Retina (tissue), 1 donor: ENCODE measurements around the gene PNKP.
A peak's percentile ranks its signal among the peaks of the same experiment; 100 is the strongest.

Experiments
- DNase-seq: peaks from one replicate; pipeline ENCODE4 v3.0.0-alpha.2; 2016

PNKP gene

DNA sequence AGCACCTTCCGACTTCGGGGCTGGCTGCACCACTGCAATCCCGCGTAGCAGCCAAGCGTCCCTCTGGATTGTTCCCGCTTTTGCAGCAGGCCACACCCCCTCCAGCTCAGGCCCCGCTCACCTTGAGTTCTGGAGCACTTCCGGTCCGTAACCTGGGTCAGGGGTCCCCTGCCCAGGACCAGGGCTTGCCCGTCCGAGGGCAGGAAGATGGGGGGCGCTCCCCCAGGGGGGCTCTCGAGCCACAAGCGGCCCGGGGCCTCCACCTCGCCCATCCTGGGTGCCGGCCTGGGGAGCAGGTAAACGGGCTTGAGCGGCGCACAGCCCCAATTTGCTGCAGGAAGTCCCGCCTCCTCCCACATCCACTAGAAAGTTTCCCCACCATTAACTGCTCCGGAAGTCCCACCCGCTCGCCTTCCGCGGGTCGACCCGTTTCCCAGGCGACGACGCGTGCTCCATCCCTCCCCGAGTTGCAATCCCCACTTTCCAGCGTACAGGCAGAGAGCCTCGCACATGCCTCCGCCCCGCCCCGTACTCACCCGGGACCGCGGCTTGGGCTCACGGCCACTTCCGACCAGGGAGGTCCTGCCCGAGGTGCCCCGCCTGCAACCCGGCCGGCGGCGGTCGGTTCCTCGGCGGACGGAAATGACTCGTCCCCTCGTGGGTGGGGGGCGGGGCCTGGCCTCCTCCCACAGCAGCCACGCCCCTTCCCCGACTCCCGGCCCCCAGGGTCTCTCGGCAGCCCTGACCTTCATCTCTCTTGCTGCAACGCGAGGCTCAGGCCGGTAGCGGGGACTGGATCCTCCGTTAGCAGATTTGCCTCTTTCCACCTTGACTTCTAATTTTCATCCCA is at the start of gene PNKP:
Gene PNKP, minus strand, starts transcription at position 644 of the 850 bp plus-strand sequence. Its CDS starts 372 bp downstream, at position 272.
- peak; percentile 99 for DNase-seq

DNA sequence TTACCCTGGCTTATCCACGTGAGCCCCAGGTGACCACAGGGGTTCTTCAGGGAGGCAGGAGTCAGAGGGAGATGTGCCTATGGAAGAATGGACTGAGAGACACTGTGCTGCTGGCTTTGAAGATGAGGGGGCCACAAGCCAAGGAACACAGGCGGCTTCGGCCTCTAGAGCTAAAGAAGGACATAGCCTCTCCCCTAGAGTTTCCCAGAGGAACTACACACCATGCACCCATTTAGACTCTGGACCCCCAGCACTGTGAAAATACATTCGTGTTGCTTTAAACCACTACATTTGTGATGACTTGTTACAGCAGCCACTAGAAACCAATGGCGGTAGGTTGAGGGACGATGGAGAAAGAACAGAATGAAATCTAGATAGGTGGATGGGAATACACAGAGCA is 47.9 kb upstream of the PNKP start:
- DNase-seq: no peak

DNA sequence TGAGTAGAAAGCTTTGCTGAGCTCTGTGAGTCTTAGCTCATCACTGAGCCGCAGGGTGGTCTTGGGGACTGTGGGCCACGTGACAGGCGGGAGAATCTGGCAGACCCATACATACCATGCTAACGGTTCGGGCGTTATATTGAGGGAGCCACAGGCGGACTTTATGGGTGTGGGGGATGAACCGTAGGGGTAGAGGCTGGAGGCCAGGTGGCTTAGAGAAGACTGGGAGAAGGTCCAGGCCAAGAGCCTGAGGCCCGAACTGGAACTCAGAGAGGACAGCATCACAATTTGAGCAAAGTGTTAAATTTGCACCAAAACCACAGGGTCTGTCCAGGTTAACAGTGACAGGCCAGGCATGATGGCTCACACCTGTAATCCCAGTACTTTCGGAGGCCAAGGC is 46.3 kb upstream of the PNKP start:
- DNase-seq: no peak

DNA sequence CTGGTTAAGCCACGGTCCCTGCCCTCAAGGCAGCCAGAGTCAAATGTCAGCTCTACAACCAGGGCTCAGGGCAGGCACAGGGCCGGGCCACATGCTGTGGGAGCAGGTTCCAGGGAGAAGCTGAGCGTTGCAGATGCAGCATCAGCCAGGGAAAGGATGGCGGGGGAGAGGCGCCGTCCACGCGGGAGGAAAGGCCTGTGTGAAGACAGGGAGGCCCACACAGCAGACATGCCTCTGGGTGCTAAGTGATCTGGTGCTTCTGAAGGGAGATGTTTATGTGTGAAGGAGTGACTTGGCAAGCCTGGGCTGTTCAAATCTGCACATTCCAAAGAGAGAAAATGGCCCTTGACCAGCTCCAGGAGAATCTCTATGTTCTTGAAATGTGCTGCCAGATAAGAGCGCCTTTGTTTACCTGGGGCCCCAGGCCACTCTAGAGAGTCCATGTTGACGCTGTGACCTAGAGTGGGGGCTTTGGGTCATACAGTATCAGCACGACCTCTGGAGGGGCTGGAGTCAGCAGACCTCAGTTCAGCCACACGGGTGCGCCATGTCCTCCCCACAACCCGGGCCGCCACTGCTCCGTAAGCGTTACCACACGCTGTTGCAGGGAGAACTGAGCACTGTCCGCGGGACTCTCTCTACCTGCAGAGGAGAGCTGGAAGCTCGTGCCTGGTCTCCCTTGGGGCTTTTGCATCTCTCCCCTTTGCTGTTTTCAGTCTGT is 45.7 kb upstream of the PNKP start:
- no peak for DNase-seq

DNA sequence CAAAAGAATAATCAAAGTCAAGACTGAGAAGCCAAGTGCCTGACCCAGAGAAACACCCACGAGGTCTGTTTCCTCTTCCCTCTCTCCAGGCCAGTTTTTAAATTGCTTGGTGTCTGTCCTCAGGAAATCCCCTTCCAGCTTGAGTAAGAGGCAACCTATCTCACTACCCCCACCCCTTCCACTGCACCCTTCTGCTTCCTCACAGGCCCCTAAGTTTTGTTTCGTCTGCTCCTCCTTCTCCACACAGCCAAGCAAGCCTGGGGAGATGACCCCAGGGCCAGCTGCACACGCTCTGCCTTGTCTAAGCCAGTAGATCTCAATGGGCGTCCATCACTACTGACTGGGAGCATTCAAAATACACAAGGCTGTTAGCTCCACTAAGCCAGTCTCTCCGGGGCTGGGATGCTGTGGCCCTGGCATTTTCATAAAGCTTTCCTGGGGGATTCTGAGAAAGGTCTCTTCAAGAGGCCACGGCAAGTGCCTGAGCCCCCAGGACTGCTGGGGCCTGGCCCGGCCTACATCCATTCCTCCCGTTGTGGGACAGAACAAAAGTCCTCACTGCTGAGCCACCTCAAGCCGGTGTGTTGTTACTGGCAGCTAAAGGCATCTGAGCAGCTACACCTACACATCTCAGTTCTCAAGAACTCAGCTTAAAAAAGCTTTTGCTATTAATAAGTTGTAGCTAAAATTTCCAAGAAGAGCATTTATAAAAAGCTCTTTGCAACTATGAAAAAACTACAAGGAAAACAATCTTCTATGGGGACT is 44.2 kb upstream of the PNKP start:
- DNase-seq: no peak

DNA sequence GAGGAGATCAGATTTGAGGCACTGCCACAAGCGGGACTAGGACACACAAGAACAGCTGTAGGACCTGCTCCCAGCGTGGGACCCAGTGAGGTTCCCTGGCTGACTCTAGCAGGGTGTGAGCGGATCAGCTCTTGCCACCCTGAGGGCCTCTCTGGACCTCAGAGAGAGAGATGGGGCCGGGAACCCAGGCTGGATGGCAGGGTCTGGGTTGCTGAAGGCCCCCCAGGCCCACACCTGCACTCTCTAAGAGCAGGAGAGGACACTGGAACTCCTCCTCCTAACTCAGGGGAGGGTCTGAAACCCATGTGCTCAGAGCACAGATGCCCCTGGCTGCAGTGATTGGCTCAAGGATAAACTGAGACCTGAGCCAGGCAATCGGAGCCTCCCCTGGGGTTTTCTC is 42.8 kb upstream of the PNKP start:
- no peak for DNase-seq

DNA sequence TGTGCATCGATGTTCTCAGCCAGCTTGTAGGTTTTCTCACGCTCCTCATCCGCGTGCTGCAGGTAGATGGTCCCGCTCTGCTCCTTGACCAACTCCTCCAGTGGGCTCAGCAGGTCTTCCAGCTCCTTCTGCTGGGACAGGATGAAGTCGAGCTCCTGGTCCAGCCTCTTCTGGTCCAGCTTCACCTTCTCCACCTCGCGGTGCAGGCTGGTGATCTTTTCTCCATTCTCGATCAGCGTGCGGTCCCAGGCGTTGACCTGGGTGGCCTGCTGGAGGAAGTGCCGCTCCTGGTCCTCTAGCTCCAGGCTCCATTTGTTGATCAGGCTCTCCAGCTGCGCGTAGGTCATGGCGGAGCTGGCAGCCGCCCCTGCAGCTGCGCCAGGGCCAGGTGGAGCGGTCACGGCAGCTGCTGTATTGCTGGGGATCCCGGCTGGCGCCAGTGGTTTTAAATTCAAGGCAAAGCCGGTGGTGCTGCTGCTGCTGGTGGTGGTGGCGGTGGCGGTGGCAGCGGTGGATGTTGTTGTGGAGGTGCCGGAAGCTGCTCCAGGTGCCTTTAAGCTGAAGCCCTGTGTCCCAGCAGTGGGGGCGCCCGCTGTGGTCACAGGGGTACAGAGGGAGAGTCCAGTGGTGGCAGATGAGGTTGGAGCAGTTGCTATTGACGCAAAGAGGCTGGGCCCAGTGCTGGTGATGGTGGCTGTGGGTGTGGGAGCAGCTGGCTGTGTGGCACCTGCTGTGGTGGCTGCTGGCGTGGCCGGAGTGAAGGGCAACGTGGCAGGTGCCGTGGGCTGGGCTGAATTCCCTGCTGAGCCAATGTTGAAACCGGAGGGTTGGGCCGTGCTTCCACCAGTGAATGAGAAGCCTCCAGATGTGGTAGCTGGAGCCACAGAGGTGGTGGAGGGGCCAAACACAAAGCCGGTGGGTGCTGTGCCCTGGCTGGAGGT is 41.4 kb upstream of the PNKP start:
- no peak for DNase-seq

DNA sequence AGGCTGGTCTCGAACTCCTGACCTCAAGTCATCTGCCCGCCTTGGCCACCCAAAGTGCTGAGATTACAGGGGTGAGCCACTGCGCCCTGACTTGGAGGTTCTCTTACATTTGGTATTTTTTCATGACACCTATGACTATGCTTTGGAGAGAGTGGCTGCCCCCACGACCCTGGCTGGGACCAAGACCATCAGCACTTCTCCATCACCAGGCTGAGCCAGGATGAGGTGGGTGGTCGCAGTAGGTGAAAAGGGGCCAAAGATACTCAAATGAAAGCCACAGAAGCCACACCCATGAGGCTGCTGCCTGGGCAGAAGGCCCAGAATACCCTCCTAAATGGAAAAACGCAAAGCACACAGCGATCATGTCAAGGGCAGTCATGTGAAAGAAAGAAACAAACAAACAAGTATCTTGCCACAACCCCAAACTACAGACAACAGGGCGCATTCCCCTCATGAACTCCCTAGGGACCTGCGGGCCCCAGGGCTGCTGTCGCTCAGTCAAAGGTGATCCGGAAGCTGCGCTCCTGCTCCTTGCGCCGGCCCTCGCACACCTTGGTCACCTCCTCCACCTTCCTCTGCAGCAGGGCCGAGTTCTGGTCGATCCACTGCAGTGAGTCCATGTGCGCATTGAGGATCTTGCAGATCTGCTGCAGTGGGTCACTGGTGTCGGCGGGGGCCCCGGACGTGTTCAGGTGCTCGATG is 40.5 kb upstream of the PNKP start:
- no peak for DNase-seq

DNA sequence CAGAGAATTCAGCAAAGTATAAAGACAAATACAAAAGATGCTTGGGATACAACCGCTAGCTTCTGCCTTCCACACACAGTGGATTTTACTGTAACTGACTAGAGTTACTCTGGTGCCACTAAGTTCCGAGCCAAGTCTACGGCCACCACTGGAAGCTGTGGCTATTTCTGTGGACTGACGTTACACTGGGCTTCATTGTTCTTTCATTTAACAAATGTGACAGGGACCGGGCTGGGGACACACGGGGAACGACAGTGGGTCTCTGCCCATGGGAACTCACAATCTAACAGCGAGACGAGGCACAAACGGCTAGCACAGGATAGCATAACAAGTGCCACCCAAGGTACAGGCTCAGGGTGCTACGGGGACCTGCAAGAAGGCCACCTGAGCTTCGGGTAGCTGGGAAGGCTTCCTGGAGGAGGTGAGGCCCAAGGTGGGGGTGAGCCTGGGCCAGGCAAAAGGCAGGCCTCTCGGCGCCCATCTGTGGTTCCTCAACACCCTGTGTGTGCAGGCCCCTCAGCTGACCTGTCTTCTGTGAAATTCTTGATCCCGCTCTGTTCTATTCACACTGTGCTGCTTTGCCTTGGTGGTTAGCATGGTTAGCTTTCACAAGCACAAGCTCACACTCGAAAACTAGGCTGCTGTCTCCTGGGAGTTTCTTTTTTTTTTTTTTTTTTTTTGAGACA is 39.6 kb upstream of the PNKP start:
- DNase-seq: no peak

DNA sequence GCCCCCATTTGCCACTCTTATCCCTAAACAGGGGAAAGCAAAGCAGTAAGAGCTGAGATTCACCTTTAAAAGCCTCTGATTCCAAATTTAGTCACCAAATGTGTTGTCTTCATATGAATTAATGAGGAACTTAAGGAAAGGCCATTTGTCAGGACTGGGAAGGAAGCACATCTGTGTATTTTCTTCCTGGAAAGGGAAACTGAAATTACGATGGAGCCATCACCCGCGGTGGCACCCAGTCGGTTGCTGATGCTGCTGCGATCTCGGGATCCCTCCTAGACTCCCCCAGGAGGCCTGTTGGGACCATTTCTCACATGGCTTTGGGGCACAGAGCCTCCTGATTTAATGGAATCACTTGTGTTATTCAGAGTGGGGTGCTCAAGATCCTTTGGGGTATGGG is 36.8 kb upstream of the PNKP start:
- DNase-seq: no peak

DNA sequence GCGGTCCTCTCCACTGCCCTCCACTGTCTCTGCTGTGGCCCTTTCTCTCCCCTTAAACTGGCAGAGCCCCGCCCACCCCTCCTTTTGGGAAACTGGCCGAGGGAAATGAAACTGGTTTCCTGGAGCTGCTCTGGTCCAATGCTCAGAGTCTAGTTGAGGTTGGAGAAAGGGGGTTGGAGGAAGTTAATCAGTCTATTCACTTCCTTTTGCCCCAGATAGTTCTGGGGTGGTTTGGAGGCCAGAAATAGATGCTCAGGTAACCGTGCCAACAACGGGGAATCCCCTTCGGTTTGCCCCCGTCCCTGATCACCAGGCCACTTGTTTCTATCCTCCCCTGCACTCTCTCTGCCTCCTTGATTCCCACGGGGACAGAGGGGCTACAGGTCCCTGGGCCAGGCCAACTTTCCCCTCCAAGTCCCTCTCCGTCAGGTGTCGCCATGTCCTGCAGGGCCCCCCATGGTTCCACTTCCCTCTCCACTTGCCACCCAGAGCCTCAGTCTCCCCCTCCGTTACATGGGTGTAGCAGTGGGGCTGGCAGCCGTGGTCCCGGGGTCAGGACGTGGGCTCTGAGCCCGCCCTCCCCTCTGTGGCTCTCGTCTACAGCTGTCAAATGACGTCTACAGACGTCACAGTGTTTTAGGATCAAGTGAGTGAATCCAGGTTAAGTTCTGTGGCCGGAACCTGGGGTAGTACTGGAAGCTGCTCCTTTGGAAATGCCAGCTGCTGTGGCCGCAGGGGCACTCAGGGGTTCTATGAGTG is 29.7 kb upstream of the PNKP start, which contains the start of gene IL4I1:
Gene IL4I1, minus strand, starts transcription at position 25 of the 759 bp plus-strand sequence. CDS start 727 bp downstream, outside the sequence.
- DNase-seq: no peak

DNA sequence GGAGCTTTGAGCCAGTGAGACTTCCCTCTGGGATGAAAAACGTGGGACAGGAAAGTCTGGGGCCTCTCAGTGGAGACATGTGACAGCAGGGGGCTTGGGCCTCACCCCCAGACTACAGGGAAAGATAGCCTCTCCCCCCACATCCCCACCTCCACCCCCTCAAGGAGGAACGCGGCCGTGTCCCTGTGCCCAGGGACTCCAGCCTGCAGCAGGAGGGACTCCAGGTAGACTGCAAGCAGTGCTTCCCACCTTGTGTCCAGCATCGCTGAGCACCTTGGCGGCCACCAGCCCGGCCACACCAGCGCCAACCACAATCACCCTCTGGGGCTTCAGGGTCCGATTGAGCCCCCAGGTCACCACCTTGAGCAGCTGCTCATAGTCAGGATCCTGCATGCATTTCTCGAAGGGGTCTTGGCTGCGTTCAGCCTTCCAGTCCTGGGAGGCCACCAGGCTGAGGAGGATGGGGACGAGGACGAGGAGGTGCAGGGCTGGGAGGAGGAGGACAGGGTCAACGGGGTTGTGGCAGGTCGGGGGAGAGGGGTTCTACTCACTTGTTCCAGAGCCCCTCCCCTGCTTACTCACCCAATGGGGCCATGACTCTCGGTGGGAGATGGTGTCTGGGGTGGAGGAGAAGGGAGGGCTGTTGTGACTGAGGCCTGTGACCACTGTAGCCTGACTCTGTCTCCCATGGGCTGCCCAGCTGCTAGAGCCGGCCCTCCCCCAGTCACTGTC is 28.4 kb upstream of the PNKP start:
- no peak for DNase-seq

DNA sequence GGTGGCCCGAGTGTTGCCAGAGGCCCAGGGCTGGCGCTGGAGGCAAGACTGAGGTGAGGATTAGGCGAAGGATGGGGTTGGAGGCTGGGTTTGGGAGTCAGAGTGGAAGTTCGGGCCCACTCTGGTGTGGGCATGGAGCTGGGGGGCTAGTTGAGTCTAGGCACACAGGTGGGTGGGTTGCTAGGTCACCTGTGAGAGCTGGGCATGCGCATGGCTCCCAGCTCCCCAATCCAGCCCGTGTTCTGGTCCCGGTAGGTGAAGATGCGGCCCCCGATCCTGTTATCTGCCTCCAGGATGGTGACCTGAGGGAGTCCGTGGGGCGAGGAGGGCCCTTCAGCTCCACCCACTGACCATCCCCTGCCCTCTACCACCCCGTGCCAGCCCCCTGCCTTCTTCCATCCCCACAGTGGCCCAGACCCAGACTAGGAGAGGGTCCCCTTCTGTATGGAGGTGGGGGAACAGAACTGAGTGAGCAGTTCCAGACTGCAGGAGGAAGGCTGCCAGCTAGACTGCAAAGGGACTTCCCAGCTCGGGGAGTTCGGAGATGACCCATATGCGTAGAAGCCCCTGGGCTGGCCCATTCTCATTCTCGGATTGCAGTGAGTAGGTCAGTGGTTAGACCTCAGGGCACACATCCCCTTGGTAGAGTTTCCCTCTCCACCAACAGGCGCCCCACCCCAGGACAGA is 27.6 kb upstream of the PNKP start:
- DNase-seq: no peak

DNA sequence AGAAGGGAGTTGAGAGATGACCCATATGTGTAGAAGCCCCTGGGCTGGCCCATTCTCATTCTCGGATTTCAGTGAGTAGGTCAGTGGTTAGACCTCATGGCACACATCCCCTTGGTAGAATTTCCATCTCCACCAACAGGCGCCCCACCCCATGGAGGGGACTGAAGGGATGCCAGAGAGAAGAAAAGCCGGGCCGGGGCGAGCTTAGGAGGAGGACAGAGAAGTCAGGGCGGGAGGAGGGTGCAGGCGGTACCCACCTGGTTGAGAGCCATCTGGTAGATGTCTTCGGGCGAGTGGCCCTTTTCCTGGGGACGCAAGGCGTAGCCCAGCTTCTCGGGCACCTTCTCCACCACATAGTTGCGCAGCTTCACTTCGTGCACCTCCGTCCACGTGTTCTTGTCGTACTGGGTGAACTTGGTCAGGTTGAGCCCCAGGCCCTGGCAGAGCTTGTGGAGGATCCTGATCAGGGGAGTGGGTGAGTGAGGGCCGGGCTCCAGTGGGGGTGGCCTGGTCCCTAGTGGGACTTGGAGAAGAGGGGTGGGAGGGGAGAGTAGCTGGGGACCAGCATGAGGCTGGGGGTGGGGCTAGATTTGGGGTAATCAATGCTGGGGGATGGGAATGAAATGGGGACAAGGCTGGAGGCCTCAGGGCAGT is 26.8 kb upstream of the PNKP start:
- DNase-seq: no peak

DNA sequence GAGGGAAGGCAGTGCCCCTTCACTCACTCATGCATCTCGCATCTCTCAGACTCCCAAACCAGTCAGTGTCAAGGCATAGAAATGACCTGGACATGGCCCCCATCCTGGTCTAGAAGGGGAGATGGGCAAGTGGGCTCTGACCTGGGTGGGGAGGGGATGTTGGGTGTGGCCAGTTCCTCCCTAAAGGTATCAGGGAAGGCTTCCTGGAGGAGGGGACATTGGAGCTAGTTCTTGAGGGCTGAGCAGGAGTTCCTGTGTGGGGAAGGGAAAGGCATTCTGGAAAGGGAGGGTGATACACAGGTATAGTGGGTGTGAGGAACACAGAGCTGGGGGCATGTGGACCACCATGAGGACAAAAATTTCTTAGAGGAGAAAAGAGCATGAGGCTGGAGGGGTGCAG is 25.3 kb upstream of the PNKP start:
- DNase-seq: no peak

DNA sequence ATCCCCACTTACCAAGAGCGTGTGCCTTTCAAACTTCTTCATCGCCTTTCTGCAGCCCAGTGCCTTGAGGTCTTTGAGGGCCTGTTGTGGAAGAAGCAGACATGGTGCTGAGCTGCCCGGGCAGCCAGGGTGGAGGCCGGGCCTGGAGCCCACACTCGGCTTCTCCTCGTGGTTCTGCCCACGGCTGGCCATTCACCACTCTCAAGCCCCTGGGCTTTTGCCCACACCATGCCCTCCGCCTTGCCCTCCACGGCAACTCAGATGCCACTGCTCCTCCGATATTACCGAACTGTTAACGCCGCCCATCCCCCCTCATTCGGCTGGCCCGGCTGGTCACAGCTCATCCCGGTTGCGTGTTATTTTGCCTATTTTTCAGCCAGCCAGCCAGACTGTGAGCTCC is 24.0 kb upstream of the PNKP start:
- no peak for DNase-seq

DNA sequence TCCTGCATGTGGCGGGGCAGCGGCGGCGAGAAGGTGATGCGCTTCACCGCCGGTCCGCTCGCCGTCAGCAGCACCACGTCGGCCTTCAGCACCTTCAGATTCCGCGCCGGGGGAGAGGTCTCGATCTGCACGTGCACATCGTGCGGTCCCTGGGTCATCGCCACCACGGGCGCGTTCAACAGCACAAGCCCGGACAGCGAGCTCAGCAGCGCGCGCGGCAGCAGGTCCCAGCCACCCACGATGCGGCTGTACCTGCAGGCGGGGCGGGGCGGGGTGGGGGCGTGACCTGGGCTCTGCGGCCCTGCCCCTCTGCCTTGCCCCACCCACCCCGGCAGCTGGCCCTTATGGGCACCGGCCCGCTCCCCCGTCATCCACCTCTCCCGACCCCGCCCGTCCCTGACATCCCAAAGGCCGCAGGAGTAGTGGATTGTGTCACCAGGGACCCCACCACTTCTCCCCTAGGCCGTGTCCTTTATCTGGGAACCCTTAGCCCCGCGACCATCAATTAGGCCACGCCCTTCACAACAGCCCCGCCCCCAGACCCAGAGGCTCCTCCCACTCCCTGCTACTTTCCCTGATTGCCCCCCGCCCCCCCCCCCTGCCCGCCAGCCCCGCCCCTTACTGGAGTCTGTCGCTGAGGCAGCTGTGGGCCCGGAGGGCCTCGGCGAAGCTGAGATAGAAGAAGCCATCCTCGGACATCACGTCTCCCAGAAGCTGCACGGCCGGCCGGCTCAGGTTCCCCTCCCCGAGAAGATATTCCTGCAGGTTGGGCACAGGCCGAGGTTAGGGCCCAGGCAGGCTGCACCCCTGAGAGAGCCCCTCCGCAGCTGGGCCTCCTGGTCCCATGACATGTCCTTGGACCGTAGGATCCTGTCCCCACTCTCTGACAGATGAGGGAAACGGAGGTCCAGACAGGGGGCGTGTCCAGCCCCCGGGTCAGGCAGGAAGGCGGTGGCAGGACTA is 23.3 kb upstream of the PNKP start:
- DNase-seq: peak; percentile 62
